Tibial artery (tissue), 4 donors: ENCODE data around the gene ABHD6.

Experiments used
- DNase-seq, 2 donors: peaks; one replicate each; pipeline ENCODE4 v3.0.0-alpha.2; 2019
- H3K27ac ChIP-seq, 2 donors: fragments of 200-600 bp; sonication (generic) in 1 of 2; 1 replicate in 1 of 2; 2 replicates in 1 of 2; pipeline ENCODE4 v1.5.1; 2018 to 2019; ENCODE audit warnings: mild to moderate bottlenecking in 1 of 2
- H3K27me3 ChIP-seq, 2 donors: fragments of 200-600 bp; sonication (generic) in 1 of 2; one replicate each; pipeline versions ENCODE4 v1.5.1 to v1.6.0; 2016 to 2019
- H3K36me3 ChIP-seq, 3 donors: fragments of 200-600 bp; sonication (generic) in 2 of 3; one replicate each; pipeline ENCODE4 v1.5.1; 2016 to 2019; ENCODE audit warnings: mild to moderate bottlenecking in 2 of 3
- H3K4me1 ChIP-seq, 4 donors: fragments of 200-600 bp; sonication (generic) in 2 of 4; 1 replicate in 3 of 4; 2 replicates in 1 of 4; pipeline ENCODE4 v1.5.1; 2016 to 2019
- H3K4me3 ChIP-seq, 2 donors: fragments of 200-600 bp; sonication (generic) in 1 of 2; 1 replicate in 1 of 2; 2 replicates in 1 of 2; pipeline ENCODE4 v1.5.1; 2018 to 2019; ENCODE audit warnings: mild to moderate bottlenecking in 2 of 2
- H3K9me3 ChIP-seq, 3 donors: fragments of 200-600 bp; sonication (generic) in 1 of 3; one replicate each; pipeline ENCODE4 v1.5.1; 2016 to 2019
- CTCF ChIP-seq, 2 experiments: fragments of 200-600 bp in 1 of 2; fragments of 450-650 bp in 1 of 2; IDR thresholded peaks; one replicate each; pipeline ENCODE4 v1.5.1; 2017 to 2019; ENCODE audit warnings: antibody characterized with exemption in 2 of 2, mild to moderate bottlenecking in 1 of 2, moderate library complexity in 1 of 2
- intact Hi-C: fragments of 100-400 bp; cut with DNase I; formaldehyde crosslinking; loops from one replicate; pipeline ENCODE4 v1.15.0; 2023; ENCODE audit warnings: low total_unique reads

ABHD6 gene

GRCh38 chr3:58231666-58232065 is 5.9 kb upstream of the ABHD6 start:
- H3K27me3 ChIP-seq = peaks cover 0 to 7% of the 10 kb centered on the region in 2 donors
- intact Hi-C loops = no loop called here
- peaks cover 3 to 5% (median 5%) of the 10 kb centered on the region in 4 donors for H3K4me1 ChIP-seq
- no peak overlapping the region for H3K27ac ChIP-seq
- H3K4me3 ChIP-seq = no peak overlapping the region
- H3K9me3 ChIP-seq = no peaks in the 10 kb centered on the region
- no peak for TF ChIP-seq CTCF (IDR thresholded peaks at IDR 0.05)
- no peaks in the 10 kb centered on the region for H3K36me3 ChIP-seq
- no peak for DNase-seq

GRCh38 chr3:58234516-58234931 is 3.1 kb upstream of the ABHD6 start:
- no peak overlapping the region for H3K4me3 ChIP-seq
- peaks cover 5 to 18% (median 11%) of the 10 kb centered on the region in 4 donors for H3K4me1 ChIP-seq
- H3K9me3 ChIP-seq = no peaks in the 10 kb centered on the region
- peaks cover 0 to 4% of the 10 kb centered on the region in 2 donors for H3K27me3 ChIP-seq
- intact Hi-C loops = no loop called here
- TF ChIP-seq CTCF (IDR thresholded peaks at IDR 0.05) = no peak
- DNase-seq = no peak
- no peak overlapping the region for H3K27ac ChIP-seq
- H3K36me3 ChIP-seq = no peaks in the 10 kb centered on the region

- no peak for TF ChIP-seq CTCF (IDR thresholded peaks at IDR 0.05)
- no peak overlapping the region for H3K27ac ChIP-seq
- intact Hi-C loops = loop anchor here (5.0 kb wide), 1 partner anchor 71 kb away; the partner anchor contains the start of genes HTD2 and RPP14
Measured at GRCh38 chr3:58235970-58236369, 1.6 kb upstream of the ABHD6 start.

GRCh38 chr3:58236527-58237237 is 910 bp upstream of the ABHD6 start:
- H3K9me3 ChIP-seq = no peaks in the 10 kb centered on the region
- peak overlapping the region; percentile 66 to 68 for H3K27ac ChIP-seq
- no peaks in the 10 kb centered on the region for H3K36me3 ChIP-seq
- peak in 1 of 2 donors; percentile 26 for DNase-seq
- peaks cover 0 to 4% of the 10 kb centered on the region in 2 donors for H3K27me3 ChIP-seq
- no peak for TF ChIP-seq CTCF (IDR thresholded peaks at IDR 0.05)
- intact Hi-C loops = loop anchor here (5.0 kb wide), 1 partner anchor 71 kb away; the partner anchor contains the start of genes HTD2 and RPP14
- peaks cover 5 to 18% (median 11%) of the 10 kb centered on the region in 4 donors for H3K4me1 ChIP-seq
- peak overlapping the region; percentile 72 to 83 for H3K4me3 ChIP-seq

More at GRCh38 chr3:58235970-58236369, 1.6 kb upstream of the ABHD6 start:
- H3K4me1 ChIP-seq = peaks cover 5 to 18% (median 11%) of the 10 kb centered on the region in 4 donors
- no peaks in the 10 kb centered on the region for H3K9me3 ChIP-seq
- DNase-seq = no peak
- no peaks in the 10 kb centered on the region for H3K36me3 ChIP-seq
- H3K4me3 ChIP-seq = no peak overlapping the region
- H3K27me3 ChIP-seq = peaks cover 0 to 4% of the 10 kb centered on the region in 2 donors

GRCh38 chr3:58237941-58238681 is 519 bp downstream of the ABHD6 start:
- no peak for TF ChIP-seq CTCF (IDR thresholded peaks at IDR 0.05)
- Histone ChIP-seq H3K4me3 (peak overlapping the region; percentile 72 to 83), H3K36me3 (no peaks in the 10 kb centered on the region), H3K27me3 (no peaks in the 10 kb centered on the region), H3K4me1 (peaks cover 5 to 18% (median 11%) of the 10 kb centered on the region in 4 donors), H3K27ac (peak overlapping the region; percentile 66 to 68), H3K9me3 (no peaks in the 10 kb centered on the region)
- DNase-seq = peak; percentile 58 to 78
- intact Hi-C loops = loop anchor here (5.0 kb wide), 1 partner anchor 69 kb away; the partner anchor contains the start of genes HTD2 and RPP14
